H1 (cell line): ENCODE measurements around the gene COL26A1. TPM values are rescaled to one million over a fixed set of nuclear protein-coding genes. Genes with fewer than 3 reads are reported as not detected.

ENCODE experiments used
- CTCF ChIA-PET: fragments of 300-600 bp; sonication (Branson Sonifier 250); formaldehyde crosslinking; loops from one replicate; lab custom pipeline; 2021; ENCODE audit not compliant: partially characterized antibody; lab: Charles Lee
- POLR2A ChIA-PET: fragments of 300-600 bp; sonication (Branson Sonifier 250); formaldehyde crosslinking; loops from one replicate; lab custom pipeline; 2021; ENCODE audit warnings: inconsistent platforms; ENCODE audit not compliant: partially characterized antibody; lab: Charles Lee
- DNase-seq, 2 experiments: peaks; one replicate each; pipeline versions ENCODE4 v3.0.0 to v3.0.0-alpha.2; 2010 to 2022; ENCODE audit warnings: low spot score in 2 of 2, low read depth in 1 of 2, mixed read lengths in 1 of 2
- FAIRE-seq: peaks from 2 replicates; lab custom pipeline; 2011; peaks lifted over from hg19 to GRCh38; lab: Jason Lieb, UNC
- H2AFZ ChIP-seq: 2 replicates; pipeline ENCODE4 v1.8.1; 2012; ENCODE audit warnings: low read length, inconsistent platforms
- H2AK5ac ChIP-seq: 2 replicates; pipeline ENCODE4 v1.6.1; 2013; ENCODE audit warnings: low read depth, low read length
- H2BK120ac ChIP-seq: replicated peaks from 2 replicates; pipeline ENCODE3; 2013; ENCODE audit warnings: low read depth, low read length, inconsistent platforms
- H2BK12ac ChIP-seq: 2 replicates; pipeline ENCODE4 v1.6.1; 2013; ENCODE audit warnings: low read depth, low read length
- H2BK15ac ChIP-seq: 2 replicates; pipeline ENCODE4 v1.6.1; 2013; ENCODE audit warnings: low read length
- H2BK20ac ChIP-seq: 2 replicates; pipeline ENCODE4 v1.6.1; 2013; ENCODE audit warnings: low read length
- H2BK5ac ChIP-seq: 2 replicates; pipeline ENCODE4 v1.6.1; 2013; ENCODE audit warnings: low read depth, low read length
- H3K14ac ChIP-seq: 2 replicates; pipeline ENCODE4 v1.6.1; 2013; ENCODE audit warnings: inconsistent platforms; ENCODE audit not compliant: insufficient read length
- H3K18ac ChIP-seq: 2 replicates; pipeline ENCODE4 v1.6.1; 2013; ENCODE audit warnings: low read length; ENCODE audit errors: extremely low read depth
- H3K23ac ChIP-seq: 2 replicates; pipeline ENCODE4 v1.6.1; 2013; ENCODE audit warnings: inconsistent platforms; ENCODE audit not compliant: insufficient read length
- H3K23me2 ChIP-seq: 2 replicates; pipeline ENCODE4 v1.6.1; 2013; ENCODE audit warnings: low read depth, low read length
- H3K27ac ChIP-seq: 2 replicates; pipeline ENCODE4 v1.6.1; 2011; ENCODE audit warnings: low read depth, low read length, inconsistent platforms
- H3K27me3 ChIP-seq, 4 experiments: replicated peaks in 1 of 4; 1 replicate in 1 of 4; 2 replicates in 3 of 4; pipeline versions ENCODE4 v1.6.1 to v1.8.1; 2011 to 2013; ENCODE audit warnings: low read length in 3 of 4, mild to moderate bottlenecking in 3 of 4, inconsistent platforms in 2 of 4, mixed read lengths in 2 of 4, moderate library complexity in 1 of 4; ENCODE audit not compliant: control insufficient read depth in 3 of 4, insufficient read depth in 3 of 4; ENCODE audit errors: extremely low read depth in 1 of 4
- H3K36me3 ChIP-seq, 4 experiments: 2 replicates each; pipeline versions ENCODE4 v1.6.1 to v1.8.1; 2011 to 2013; ENCODE audit warnings: mild to moderate bottlenecking in 4 of 4, low read length in 3 of 4, moderate library complexity in 2 of 4, control low read depth in 1 of 4, inconsistent platforms in 1 of 4; ENCODE audit not compliant: insufficient read depth in 4 of 4, control insufficient read depth in 2 of 4
- H3K4ac ChIP-seq: replicated peaks from 2 replicates; pipeline ENCODE3; 2013; ENCODE audit warnings: low read length, low read depth, mixed read lengths, inconsistent platforms; ENCODE audit not compliant: insufficient read length
- H3K4me1 ChIP-seq, 4 experiments: replicated peaks in 1 of 4; 1 replicate in 1 of 4; 2 replicates in 3 of 4; pipeline versions ENCODE4 v1.6.1 to v1.8.1; 2011 to 2013; ENCODE audit warnings: low read length in 3 of 4, inconsistent platforms in 2 of 4, mixed read lengths in 1 of 4; ENCODE audit not compliant: insufficient read depth in 4 of 4, control insufficient read depth in 3 of 4
- H3K4me2 ChIP-seq, 2 experiments: 2 replicates each; pipeline versions ENCODE4 v1.6.1 to v1.8.1; 2011 to 2013; ENCODE audit warnings: low read depth in 2 of 2, low read length in 2 of 2, control low read depth in 1 of 2, inconsistent platforms in 1 of 2, mild to moderate bottlenecking in 1 of 2; ENCODE audit not compliant: insufficient read depth in 1 of 2
- H3K4me3 ChIP-seq, 4 experiments: fragments of 200-600, 300-600 bp in 1 of 4; sonication (generic), shearing (Covaris generic), sonication (Bioruptor Twin) in 1 of 4; 2 replicates each; pipeline versions ENCODE4 v1.5.1 to v1.8.1; 2011 to 2016; ENCODE audit warnings: low read length in 4 of 4, low read depth in 3 of 4, control low read depth in 2 of 4, inconsistent platforms in 2 of 4, mild to moderate bottlenecking in 2 of 4, mixed read lengths in 1 of 4, moderate library complexity in 1 of 4; ENCODE audit not compliant: insufficient read depth in 2 of 4; ENCODE audit errors: extremely low read depth in 1 of 4
- H3K56ac ChIP-seq: replicated peaks from 2 replicates; pipeline ENCODE3; 2013; ENCODE audit warnings: low read depth, mild to moderate bottlenecking, mixed read lengths, low read length, inconsistent platforms; ENCODE audit not compliant: insufficient read length
- H3K79me1 ChIP-seq: 2 replicates; pipeline ENCODE4 v1.6.1; 2013; ENCODE audit warnings: low read depth, low read length, control low read depth
- H3K79me2 ChIP-seq, 2 experiments: 2 replicates each; pipeline versions ENCODE4 v1.6.1 to v1.8.1; 2012 to 2013; ENCODE audit warnings: low read length in 2 of 2, mild to moderate bottlenecking in 2 of 2, inconsistent platforms in 1 of 2; ENCODE audit not compliant: insufficient read depth in 2 of 2, control insufficient read depth in 1 of 2
- H3K9ac ChIP-seq, 4 experiments: replicated peaks in 1 of 4; 1 replicate in 1 of 4; 2 replicates in 3 of 4; pipeline versions ENCODE4 v1.6.1 to v1.8.1; 2011 to 2013; ENCODE audit warnings: low read depth in 3 of 4, low read length in 3 of 4, control low read depth in 2 of 4, mild to moderate bottlenecking in 2 of 4, moderate library complexity in 2 of 4, inconsistent platforms in 1 of 4; ENCODE audit errors: extremely low read depth in 1 of 4
- H3K9me3 ChIP-seq, 2 experiments: 2 replicates each; pipeline versions ENCODE4 v1.6.1 to v1.8.1; 2012 to 2013; ENCODE audit warnings: mild to moderate bottlenecking in 2 of 2, moderate library complexity in 2 of 2, control low read depth in 1 of 2, inconsistent platforms in 1 of 2, low read depth in 1 of 2, low read length in 1 of 2, mixed read lengths in 1 of 2; ENCODE audit not compliant: insufficient read depth in 2 of 2
- H4K20me1 ChIP-seq, 2 experiments: replicated peaks in 1 of 2; 2 replicates each; pipeline versions ENCODE3 to v1.8.1; 2011 to 2013; ENCODE audit warnings: inconsistent platforms in 2 of 2, low read length in 2 of 2, mild to moderate bottlenecking in 1 of 2; ENCODE audit not compliant: insufficient read depth in 2 of 2, control insufficient read depth in 1 of 2
- H4K5ac ChIP-seq: 2 replicates; pipeline ENCODE4 v1.6.1; 2013; ENCODE audit warnings: low read length, low read depth, mixed read lengths, inconsistent platforms; ENCODE audit not compliant: insufficient read length
- H4K8ac ChIP-seq: 2 replicates; pipeline ENCODE4 v1.8.0; 2013; ENCODE audit warnings: mild to moderate bottlenecking, moderate library complexity, low read length, inconsistent platforms; ENCODE audit not compliant: insufficient read depth; ENCODE audit errors: extremely low read depth
- H4K91ac ChIP-seq: replicated peaks from 2 replicates; pipeline ENCODE3; 2013; ENCODE audit warnings: low read length, mixed read lengths, inconsistent platforms; ENCODE audit not compliant: insufficient read length
- BRCA1 ChIP-seq: IDR thresholded peaks from 2 replicates; pipeline ENCODE4 v1.6.1; 2012; ENCODE audit warnings: low read depth, low read length, improper control_type of control experiment
- KDM1A ChIP-seq: fragments of 200-600, 300-600 bp; sonication (generic); IDR thresholded peaks from 2 replicates; pipeline ENCODE4 v1.7.1; 2016; ENCODE audit warnings: mild to moderate bottlenecking, low read length, borderline replicate concordance
- RAD21 ChIP-seq, 2 experiments: IDR thresholded peaks in 1 of 2; conservative IDR thresholded peaks in 1 of 2; 2 replicates each; pipeline ENCODE4 v1.6.1; 2011; ENCODE audit warnings: low read depth in 2 of 2, low read length in 2 of 2, improper control_type of control experiment in 1 of 2, inconsistent platforms in 1 of 2, mild to moderate bottlenecking in 1 of 2, moderate library complexity in 1 of 2
- TAF7 ChIP-seq: optimal IDR thresholded peaks from 2 replicates; pipeline ENCODE3; 2011; ENCODE audit warnings: low read depth, mild to moderate bottlenecking, inconsistent platforms, low read length, moderate library complexity, borderline replicate concordance
- WGBS, 2 experiments: shearing (Covaris generic) in 1 of 2; methylation state at CpG; one replicate each; pipeline versions ENCODE4 v1.1.6 to v1.1.7; 2013 to 2015; ENCODE audit warnings: low lambda C conversion rate in 2 of 2, mixed read lengths in 2 of 2, inconsistent platforms in 1 of 2, low coverage in 1 of 2, missing lambda C conversion rate in 1 of 2; ENCODE audit not compliant: insufficient replicate concordance in 2 of 2, insufficient coverage in 1 of 2, insufficient read length in 1 of 2; ENCODE audit errors: extremely low coverage in 1 of 2, missing lambda C conversion rate in 1 of 2; 5-methylcytosine and 5-hydroxymethylcytosine counted together
- polyA plus RNA-seq, 7 experiments: library from polyadenylated mRNA; depleted of rRNA in 3 of 7; stranded (reverse) in 5 of 7; unstranded in 2 of 7; fragments of >200 nt in 5 of 7; fragments of 200-250 nt in 2 of 7; gene quantifications; 1 replicate in 5 of 7; 2 replicates in 1 of 7; 4 replicates in 1 of 7; pipeline versions ENCODE4 v1.2.1 to v1.2.3, GENCODE V29; 2011 to 2013; ENCODE audit warnings: missing spikeins in 2 of 7, mixed read lengths in 2 of 7
- total RNA-seq: library from RNA; stranded (reverse); fragmentation: NEBNext Ultra II Directional; extraction: Animal tissue kit (Norgen Biotek cat#: 25700); gene quantifications from 2 replicates; pipeline ENCODE4 v1.2.1, GENCODE V29; 2021
- TF ChIP-seq, protein P1 (sequence below), 3 experiments: IDR thresholded peaks; 1 replicate in 2 of 3; 2 replicates in 1 of 3; pipeline versions ENCODE4 v1.5.1 to v1.6.1; 2011; ENCODE audit warnings: low read length in 3 of 3, mild to moderate bottlenecking in 3 of 3, inconsistent platforms in 2 of 3, low read depth in 1 of 3, moderate library complexity in 1 of 3; ENCODE audit not compliant: insufficient read depth in 1 of 3; ENCODE audit errors: control extremely low read depth in 1 of 3
- TF ChIP-seq, protein P2 (sequence below): IDR thresholded peaks from 2 replicates; pipeline ENCODE4 v1.6.1; 2011; ENCODE audit warnings: low read depth, mild to moderate bottlenecking, low read length; ENCODE audit not compliant: insufficient read depth

COL26A1 gene
- total and polyA plus RNA-seq, 2 of the 8 experiments (the other 6 are each of a cell fraction or from before 2014, with no cell fraction given): 51.1 to 68.8 TPM

GRCh38 chr7:101558742-101559325, 196.2 kb downstream of the COL26A1 start:
- Histone ChIP-seq H3K14ac (no peak overlapping the region), H3K18ac (no peak overlapping the region)
- TF ChIP-seq RAD21 (IDR thresholded peaks at IDR 0.05 in 1 of 2, conservative IDR thresholded peaks at IDR 0.05 in 1 of 2; ENCODE audit: low read depth in 2 of 2, low read length in 2 of 2): peak in 1 of 2 experiments; percentile 42; a peak in 3 of 4 replicates
- TF ChIP-seq TAF7: no peak
- TF ChIP-seq, protein P1, sequence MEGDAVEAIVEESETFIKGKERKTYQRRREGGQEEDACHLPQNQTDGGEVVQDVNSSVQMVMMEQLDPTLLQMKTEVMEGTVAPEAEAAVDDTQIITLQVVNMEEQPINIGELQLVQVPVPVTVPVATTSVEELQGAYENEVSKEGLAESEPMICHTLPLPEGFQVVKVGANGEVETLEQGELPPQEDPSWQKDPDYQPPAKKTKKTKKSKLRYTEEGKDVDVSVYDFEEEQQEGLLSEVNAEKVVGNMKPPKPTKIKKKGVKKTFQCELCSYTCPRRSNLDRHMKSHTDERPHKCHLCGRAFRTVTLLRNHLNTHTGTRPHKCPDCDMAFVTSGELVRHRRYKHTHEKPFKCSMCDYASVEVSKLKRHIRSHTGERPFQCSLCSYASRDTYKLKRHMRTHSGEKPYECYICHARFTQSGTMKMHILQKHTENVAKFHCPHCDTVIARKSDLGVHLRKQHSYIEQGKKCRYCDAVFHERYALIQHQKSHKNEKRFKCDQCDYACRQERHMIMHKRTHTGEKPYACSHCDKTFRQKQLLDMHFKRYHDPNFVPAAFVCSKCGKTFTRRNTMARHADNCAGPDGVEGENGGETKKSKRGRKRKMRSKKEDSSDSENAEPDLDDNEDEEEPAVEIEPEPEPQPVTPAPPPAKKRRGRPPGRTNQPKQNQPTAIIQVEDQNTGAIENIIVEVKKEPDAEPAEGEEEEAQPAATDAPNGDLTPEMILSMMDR (IDR thresholded peaks at IDR 0.05; ENCODE audit: control extremely low read depth in 1 of 3, insufficient read depth in 1 of 3, low read depth in 1 of 3, low read length in 3 of 3): peak in 2 of 3 experiments; percentile 6 to 20; a peak in 2 of 4 replicates
- TF ChIP-seq KDM1A: no peak
- no peak for TF ChIP-seq BRCA1
- TF ChIP-seq, protein P2, sequence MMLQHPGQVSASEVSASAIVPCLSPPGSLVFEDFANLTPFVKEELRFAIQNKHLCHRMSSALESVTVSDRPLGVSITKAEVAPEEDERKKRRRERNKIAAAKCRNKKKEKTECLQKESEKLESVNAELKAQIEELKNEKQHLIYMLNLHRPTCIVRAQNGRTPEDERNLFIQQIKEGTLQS: no peak
- TF ChIP-seq, all 59 proteins: peak for 2
- Histone ChIP-seq H2BK20ac (no peak overlapping the region), H4K5ac (no peak overlapping the region), H3K79me2 (no peaks in the 10 kb centered on the region), H2BK12ac (no peak overlapping the region), H3K4me2 (no peak overlapping the region), H3K4me3 (no peak overlapping the region), H2AK5ac (no peak overlapping the region), H3K9ac (no peak overlapping the region), H3K56ac (no peak overlapping the region), H2BK15ac (no peak overlapping the region), H4K8ac (no peak overlapping the region), H3K36me3 (no peaks in the 10 kb centered on the region), H3K27ac (no peak overlapping the region), H2BK5ac (no peak overlapping the region; the same call in 1 of the 2 replicates), H2BK120ac (no peak overlapping the region), H3K9me3 (no peaks in the 10 kb centered on the region), H3K4ac (no peak overlapping the region), H3K79me1 (no peaks in the 10 kb centered on the region), H3K23ac (no peak overlapping the region), H3K4me1 (peaks cover 0 to 3% (median 0%) of the 10 kb centered on the region in 4 experiments; a peak in 3 of 7 replicates), H3K23me2 (peaks cover 10% of the 10 kb centered on the region; the same call in 1 of the 2 replicates), H3K27me3 (no peaks in the 10 kb centered on the region), H2AFZ (no peak overlapping the region), H4K91ac (no peak overlapping the region), H4K20me1 (peaks cover 0 to 2% of the 10 kb centered on the region in 2 experiments)
- WGBS, 2 experiments: 86% methylated on average over 9 of the region's 9 CpGs; no CpG with 5 or more reads in 1 of the 2 experiments
- DNase-seq (no peak), FAIRE-seq (no peak)
- CTCF ChIA-PET: interaction anchor here (0.8 to 3.8 kb wide), 6 partner anchors 10 to 44 kb away, joined by 3 to 24 read pairs (median 3); no protein-coding TSS in a partner anchor
- POLR2A ChIA-PET: interaction anchor here (0.6 to 1.7 kb wide), 4 partner anchors 8 to 117 kb away, joined by 3 to 6 read pairs (median 5); no protein-coding TSS in a partner anchor
